GM12878 (cell line): ENCODE results near the gene LRP2BP. TPM values are rescaled to one million over a fixed set of nuclear protein-coding genes. Genes with fewer than 3 reads are reported as not detected.

Experiments used
- ATAC-seq: fragments of 200-7000 bp; cut with Tn5 transposase; 3 replicates; pipeline ENCODE4 v1.9.1; 2020; ENCODE audit warnings: mild to moderate bottlenecking, moderate library complexity
- BruUV-seq: library from RNA; stranded (reverse); fragments of 400-500 nt; replicated peaks from 2 replicates; lab custom pipeline; 2021; lab: Mats Ljungman, UMichigan
- CTCF ChIA-PET: fragments of 300-600 bp; sonication (Branson Sonifier 250); formaldehyde crosslinking; extraction: SDS; loops from one replicate; lab custom pipeline; 2021; ENCODE audit warnings: inconsistent platforms; lab: Yijun Ruan, JAX
- POLR2A ChIA-PET: fragments of 350-600 bp; formaldehyde crosslinking; extraction: SDS; loops from one replicate; lab custom pipeline; 2021; ENCODE audit warnings: inconsistent platforms; lab: Charles Lee
- RAD21 ChIA-PET: fragments of 300-600 bp; sonication (Branson Sonifier 250); formaldehyde crosslinking; loops from one replicate; lab custom pipeline; 2023; ENCODE audit warnings: antibody characterized with exemption; ENCODE audit not compliant: unreplicated experiment; lab: Charles Lee
- SMC1A ChIA-PET: fragments of 300-600 bp; sonication (Branson Sonifier 250); formaldehyde crosslinking; loops from one replicate; lab custom pipeline; 2023; ENCODE audit not compliant: unreplicated experiment, uncharacterized antibody; lab: Charles Lee
- DNase-seq: peaks from one replicate; pipeline ENCODE4 v3.0.0-alpha.2; 2011; ENCODE audit warnings: low read depth, low spot score
- FAIRE-seq: peaks from 3 replicates; lab custom pipeline; 2011; peaks lifted over from hg19 to GRCh38; lab: Jason Lieb, UNC
- H2AFZ ChIP-seq: 2 replicates; pipeline ENCODE4 v1.6.0; 2011; ENCODE audit warnings: low read depth, low read length, control low read depth; ENCODE audit not compliant: control insufficient read depth
- H3K27ac ChIP-seq: 2 replicates; pipeline ENCODE4 v1.5.1; 2011; ENCODE audit warnings: control low read depth; ENCODE audit not compliant: control insufficient read depth, insufficient read depth
- H3K27me3 ChIP-seq, 2 experiments: replicated peaks in 1 of 2; 2 replicates each; pipeline versions ENCODE4 v1.6.0 to v1.6.1; 2011; ENCODE audit warnings: low read length in 1 of 2; ENCODE audit not compliant: control insufficient read depth in 2 of 2, insufficient read depth in 2 of 2
- H3K36me3 ChIP-seq, 2 experiments: 2 replicates each; pipeline ENCODE4 v1.5.1; 2011; ENCODE audit warnings: low read length in 1 of 2; ENCODE audit not compliant: control insufficient read depth in 2 of 2, insufficient read depth in 2 of 2
- H3K4me1 ChIP-seq: 2 replicates; pipeline ENCODE4 v1.6.1; 2011; ENCODE audit warnings: mild to moderate bottlenecking, low read length, moderate library complexity, mixed read lengths; ENCODE audit not compliant: control insufficient read depth, insufficient read depth
- H3K4me2 ChIP-seq: 2 replicates; pipeline ENCODE4 v1.6.0; 2011; ENCODE audit warnings: control low read depth; ENCODE audit not compliant: control insufficient read depth, insufficient read depth
- H3K4me3 ChIP-seq: fragments of 200-600 bp; sonication (generic); 2 replicates; pipeline ENCODE4 v1.5.1; 2016
- H3K79me2 ChIP-seq: 2 replicates; pipeline ENCODE4 v1.6.0; 2011; ENCODE audit warnings: low read length; ENCODE audit not compliant: control insufficient read depth, insufficient read depth
- H3K9ac ChIP-seq: 2 replicates; pipeline ENCODE4 v1.8.0; 2011; ENCODE audit warnings: low read length, control low read depth, mixed read lengths; ENCODE audit not compliant: control insufficient read depth, insufficient read depth
- H3K9me3 ChIP-seq: replicated peaks from 3 replicates; pipeline ENCODE4 v1.5.1; 2011; ENCODE audit warnings: mild to moderate bottlenecking, low read length; ENCODE audit not compliant: control insufficient read depth, insufficient read depth
- H4K20me1 ChIP-seq: 2 replicates; pipeline ENCODE4 v1.6.0; 2011; ENCODE audit not compliant: control insufficient read depth, insufficient read depth
- ATF2 ChIP-seq: IDR thresholded peaks from 2 replicates; pipeline ENCODE4 v1.6.1; 2012; ENCODE audit warnings: low read length, inconsistent platforms
- CBFB ChIP-seq: IDR thresholded peaks from 2 replicates; pipeline ENCODE4 v1.6.1; 2016; ENCODE audit warnings: antibody characterized with exemption, low read depth
- FOS ChIP-seq: IDR thresholded peaks from 3 replicates; pipeline ENCODE4 v1.6.1; 2011; ENCODE audit warnings: borderline replicate concordance; ENCODE audit not compliant: insufficient read length; ENCODE audit errors: extremely low read depth
- GABPA ChIP-seq: IDR thresholded peaks from 2 replicates; pipeline ENCODE4 v1.6.1; 2014; ENCODE audit warnings: antibody characterized with exemption, low read depth, mild to moderate bottlenecking, inconsistent platforms
- IRF3 ChIP-seq: fragments of 450-650 bp; IDR thresholded peaks from 2 replicates; pipeline ENCODE4 v1.6.1; 2014; ENCODE audit warnings: mild to moderate bottlenecking
- KLF5 ChIP-seq: fragments of 450-650 bp; IDR thresholded peaks from 2 replicates; pipeline ENCODE4 v1.6.1; 2014; ENCODE audit warnings: mild to moderate bottlenecking; ENCODE audit not compliant: partially characterized antibody
- NR2F1 ChIP-seq: fragments of 450-650 bp; conservative IDR thresholded peaks from 2 replicates; pipeline ENCODE4 v1.6.1; 2017; ENCODE audit warnings: mild to moderate bottlenecking
- POLR2AphosphoS2 ChIP-seq: IDR thresholded peaks from 2 replicates; pipeline ENCODE4 v1.6.1; 2011; ENCODE audit warnings: low read depth, mild to moderate bottlenecking, low read length, improper control_type of control experiment, moderate library complexity
- POU2F2 ChIP-seq: IDR thresholded peaks from 3 replicates; pipeline ENCODE4 v1.6.1; 2011; ENCODE audit warnings: low read depth, mild to moderate bottlenecking, low read length, borderline replicate concordance
- TCF7 ChIP-seq: IDR thresholded peaks from 2 replicates; pipeline ENCODE4 v1.6.1; 2014; ENCODE audit warnings: antibody characterized with exemption, borderline replicate concordance
- WGBS: methylation state at CpG from one replicate; pipeline ENCODE4 v1.1.6; 2016; ENCODE audit warnings: low lambda C conversion rate; ENCODE audit not compliant: insufficient replicate concordance, insufficient coverage; ENCODE audit errors: missing lambda C conversion rate; 5-methylcytosine and 5-hydroxymethylcytosine counted together
- in situ Hi-C: fragments of 300-500 bp; cut with MboI; formaldehyde crosslinking; loops from 9 replicates; pipeline ENCODE4 v1.14.3; 2018; ENCODE audit warnings: mixed read lengths
- intact Hi-C: fragments of 100-400 bp; cut with micrococcal nuclease; formaldehyde crosslinking; loops from one replicate; pipeline ENCODE4 v1.14.2; 2022; ENCODE audit not compliant: unreplicated experiment
- polyA plus RNA-seq, 11 experiments: library from polyadenylated mRNA; depleted of rRNA in 4 of 11; unstranded in 6 of 11; stranded (reverse) in 5 of 11; fragments of >200 nt; fragmentation: Nextera tagmentation in 4 of 11; fragmentation: Illumina TruSeq in 1 of 11; extraction: Ambion mirVana in 4 of 11; extraction: Trizol in 1 of 11; gene quantifications; 1 replicate in 1 of 11; 2 replicates in 10 of 11; pipeline versions ENCODE4 v1.2.1 to v1.2.3, GENCODE V29; 2011 to 2016; ENCODE audit warnings: inconsistent platforms in 2 of 11, missing spikeins in 2 of 11, low read depth in 1 of 11
- total RNA-seq, 4 experiments: library from RNA; depleted of rRNA in 3 of 4; stranded (reverse); fragments of >200 nt in 3 of 4; fragmentation: Illumina TruSeq in 1 of 4; extraction: Trizol in 1 of 4; gene quantifications; 2 replicates each; pipeline versions ENCODE4 v1.2.1 to v1.2.3, GENCODE V29; 2013 to 2021
- TF ChIP-seq, protein P1 (sequence below): fragments of 450-650 bp; conservative IDR thresholded peaks from 2 replicates; pipeline ENCODE4 v1.6.1; 2017; ENCODE audit warnings: mild to moderate bottlenecking, moderate library complexity

Gene LRP2BP
- total and polyA plus RNA-seq, 10 of the 15 experiments (the other 5 are each of a cell fraction or from before 2014, with no cell fraction given) = 0.27 to 5.2 (median 1.0) TPM

GRCh38 chr4:185341377-185341776, 54.3 kb downstream of the LRP2BP start:
- Histone ChIP-seq H3K4me3 (no peak overlapping the region), H3K36me3 (peaks cover 2 to 35% of the 10 kb centered on the region in 2 experiments), H2AFZ (no peak overlapping the region), H3K79me2 (peaks cover 25% of the 10 kb centered on the region), H3K27me3 (no peaks in the 10 kb centered on the region), H3K9me3 (peaks cover 3% of the 10 kb centered on the region), H3K4me2 (peak overlapping the region; percentile 75), H3K9ac (peak overlapping the region; percentile 65), H3K4me1 (peaks cover 65% of the 10 kb centered on the region), H4K20me1 (no peaks in the 10 kb centered on the region), H3K27ac (peak overlapping the region; percentile 97)
- ChIA-PET RAD21 (interaction anchor here (0.8 to 3.9 kb wide), 8 partner anchors 9 to 132 kb away, joined by 3 to 69 read pairs (median 4); partner anchors contain the start of genes LRP2BP and SNX25), SMC1A (interaction anchor here (0.6 to 6.8 kb wide), 11 partner anchors 9 to 131 kb away, joined by 3 to 131 read pairs (median 4); partner anchors contain the start of genes ANKRD37, LRP2BP and SNX25), POLR2A (interaction anchor here (1.0 to 8.8 kb wide), 6 partner anchors 9 to 129 kb away, joined by 3 to 91 read pairs (median 4); no protein-coding TSS in a partner anchor), CTCF (interaction anchor here (1.2 to 3.9 kb wide), 5 partner anchors 9 to 53 kb away, joined by 3 to 20 read pairs (median 5); no protein-coding TSS in a partner anchor)
- intact Hi-C loops = no loop called here
- TF ChIP-seq POU2F2 = 0 out of 3 replicates have a peak, but pooled peaks have one; percentile 14
- TF ChIP-seq, protein P1, sequence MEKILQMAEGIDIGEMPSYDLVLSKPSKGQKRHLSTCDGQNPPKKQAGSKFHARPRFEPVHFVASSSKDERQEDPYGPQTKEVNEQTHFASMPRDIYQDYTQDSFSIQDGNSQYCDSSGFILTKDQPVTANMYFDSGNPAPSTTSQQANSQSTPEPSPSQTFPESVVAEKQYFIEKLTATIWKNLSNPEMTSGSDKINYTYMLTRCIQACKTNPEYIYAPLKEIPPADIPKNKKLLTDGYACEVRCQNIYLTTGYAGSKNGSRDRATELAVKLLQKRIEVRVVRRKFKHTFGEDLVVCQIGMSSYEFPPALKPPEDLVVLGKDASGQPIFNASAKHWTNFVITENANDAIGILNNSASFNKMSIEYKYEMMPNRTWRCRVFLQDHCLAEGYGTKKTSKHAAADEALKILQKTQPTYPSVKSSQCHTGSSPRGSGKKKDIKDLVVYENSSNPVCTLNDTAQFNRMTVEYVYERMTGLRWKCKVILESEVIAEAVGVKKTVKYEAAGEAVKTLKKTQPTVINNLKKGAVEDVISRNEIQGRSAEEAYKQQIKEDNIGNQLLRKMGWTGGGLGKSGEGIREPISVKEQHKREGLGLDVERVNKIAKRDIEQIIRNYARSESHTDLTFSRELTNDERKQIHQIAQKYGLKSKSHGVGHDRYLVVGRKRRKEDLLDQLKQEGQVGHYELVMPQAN = no peak
- in situ Hi-C loops = no loop called here
- ATAC-seq = peak; percentile 16
- no peak for FAIRE-seq
- DNase-seq = no peak
- TSS peak; percentile 90 for BruUV-seq
- WGBS = 15% methylated on average over 2 of the region's 2 CpGs

DNA sequence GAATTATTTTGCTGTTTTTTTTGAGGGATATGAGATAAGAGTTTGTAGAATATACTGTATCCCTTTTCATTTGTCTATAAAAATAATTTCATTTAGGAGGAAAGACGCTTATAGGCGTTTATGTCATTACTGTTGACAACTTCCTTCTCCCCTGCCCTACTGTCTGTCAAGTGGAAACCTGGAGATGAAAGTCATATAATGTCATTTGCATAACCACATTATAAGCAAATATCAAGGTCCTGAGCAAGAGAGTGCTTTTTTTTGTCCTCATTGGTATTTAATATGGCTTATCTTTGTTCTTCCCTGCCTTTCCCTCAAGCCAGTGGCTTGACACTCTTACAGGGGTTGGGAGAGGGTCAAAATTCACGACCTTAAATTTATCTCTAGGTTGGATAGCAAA, 55.8 kb downstream of the LRP2BP start:
- ATAC-seq (no peak), FAIRE-seq (no peak), DNase-seq (no peak)
- H3K4me1 ChIP-seq = peaks cover 58% of the 10 kb centered on the region
- peaks cover 2 to 33% of the 10 kb centered on the region in 2 experiments for H3K36me3 ChIP-seq
- H2AFZ ChIP-seq = no peak overlapping the region
- ChIA-PET CTCF (interaction anchor here (3.9 kb wide), 1 partner anchor 33 kb away, joined by 20 read pairs; no protein-coding TSS in a partner anchor), SMC1A (interaction anchor here (0.7 to 6.8 kb wide), 3 partner anchors 7 to 31 kb away, joined by 3 to 131 read pairs (median 27); no protein-coding TSS in a partner anchor), RAD21 (no interaction called here), POLR2A (interaction anchor here (1.4 to 8.8 kb wide), 2 partner anchors 11 to 31 kb away, joined by 4 to 91 read pairs; no protein-coding TSS in a partner anchor)
- H3K79me2 ChIP-seq = peaks cover 23% of the 10 kb centered on the region
- no TSS peak for BruUV-seq
- H3K27me3 ChIP-seq = no peaks in the 10 kb centered on the region
- peak overlapping the region; percentile 75; the same call in 1 of the 2 replicates for H3K4me2 ChIP-seq
- H3K9ac ChIP-seq = peak overlapping the region; percentile 65
- WGBS = 2% methylated on average over 3 of the region's 3 CpGs
- H3K27ac ChIP-seq = peak overlapping the region; percentile 97
- intact Hi-C loops = no loop called here
- peaks cover 3% of the 10 kb centered on the region for H3K9me3 ChIP-seq
- no peaks in the 10 kb centered on the region for H4K20me1 ChIP-seq
- in situ Hi-C loops = no loop called here
- H3K4me3 ChIP-seq = no peak overlapping the region
- TF ChIP-seq ATF2 = peak; percentile 19; the same call in 1 of the 2 replicates
- TF ChIP-seq GABPA = 0 out of 2 replicates have a peak, but pooled peaks have one; percentile 22
- no peak for TF ChIP-seq NR2F1
- no peak for TF ChIP-seq CBFB
- TF ChIP-seq KLF5 = no peak
- TF ChIP-seq POU2F2 = peak; percentile 85; the same call in 2 of the 3 replicates
- no peak for TF ChIP-seq POLR2AphosphoS2
- TF ChIP-seq FOS = no peak
- TF ChIP-seq TCF7 = 0 out of 2 replicates have a peak, but pooled peaks have one; percentile 3
- TF ChIP-seq IRF3 = no peak
